HCT116 (cell line): ENCODE results near the gene THYN1. TPM values are rescaled to one million over a fixed set of nuclear protein-coding genes. Genes with fewer than 3 reads are reported as not detected.

ENCODE experiments used
- ATAC-seq: fragments of 200-7000 bp; cut with Tn5 transposase; 2 replicates; pipeline ENCODE4 v1.9.1; 2020; ENCODE audit warnings: mild to moderate bottlenecking, moderate library complexity
- BruUV-seq: library from RNA; stranded (reverse); fragments of 400-500 nt; replicated peaks from 2 replicates; lab custom pipeline; 2021; lab: Mats Ljungman, UMichigan
- CTCF ChIA-PET: fragments of 300-600 bp; sonication (Branson Sonifier 250); formaldehyde crosslinking; loops from one replicate; lab custom pipeline; 2021; ENCODE audit warnings: antibody characterized with exemption; lab: Charles Lee
- POLR2A ChIA-PET: fragments of 300-600, 350-600 bp; sonication (Branson Sonifier 250); formaldehyde crosslinking; loops from one replicate; lab custom pipeline; 2021; ENCODE audit warnings: antibody characterized with exemption; lab: Charles Lee
- RAD21 ChIA-PET, 2 experiments: fragments of 300-600 bp; sonication (Branson Sonifier 250); formaldehyde crosslinking; loops; one replicate each; lab custom pipeline; 2023; ENCODE audit warnings: low total read pairs in 2 of 2; ENCODE audit not compliant: uncharacterized antibody in 2 of 2, unreplicated experiment in 2 of 2, low non-redundant PET in 1 of 2; lab: Charles Lee
- DNase-seq: peaks from one replicate; pipeline ENCODE4 v3.0.0-alpha.2; 2010; ENCODE audit warnings: low read depth, low spot score
- H2AFZ ChIP-seq: fragments of 200-600 bp; shearing (Covaris generic), sonication (generic); 2 replicates; pipeline ENCODE4 v1.6.1; 2017; ENCODE audit warnings: low read depth, mixed run types, mixed read lengths, antibody characterized with exemption, low read length; ENCODE audit not compliant: poor library complexity, severe bottlenecking
- H3K27ac ChIP-seq: 2 replicates; pipeline ENCODE4 v1.5.1; 2012; ENCODE audit warnings: low read depth, low read length
- H3K27me3 ChIP-seq: fragments of 200-600 bp; sonication (generic); 2 replicates; pipeline ENCODE4 v1.6.1; 2016; ENCODE audit warnings: mixed run types, low read length, mixed read lengths; ENCODE audit not compliant: insufficient read depth
- H3K36me3 ChIP-seq, 2 experiments: fragments of 200-500 bp in 1 of 2; fragments of 200-600 bp in 1 of 2; sonication (Bioruptor generic) in 1 of 2; sonication (generic) in 1 of 2; 2 replicates each; pipeline versions ENCODE4 v1.5.1 to v1.6.1; 2014 to 2016; ENCODE audit warnings: low read length in 2 of 2, inconsistent platforms in 1 of 2, mixed read lengths in 1 of 2, mixed run types in 1 of 2; ENCODE audit not compliant: insufficient read depth in 2 of 2, control insufficient read depth in 1 of 2
- H3K4me1 ChIP-seq, 2 experiments: fragments of 200-600 bp in 1 of 2; sonication (generic) in 1 of 2; 2 replicates each; pipeline versions ENCODE4 v1.5.1 to v1.6.1; 2012 to 2017; ENCODE audit warnings: low read length in 2 of 2, inconsistent platforms in 1 of 2, mild to moderate bottlenecking in 1 of 2, mixed read lengths in 1 of 2, mixed run types in 1 of 2, moderate library complexity in 1 of 2; ENCODE audit not compliant: insufficient read depth in 2 of 2, control insufficient read depth in 1 of 2
- H3K4me2 ChIP-seq: fragments of 200-600 bp; sonication (generic); 2 replicates; pipeline ENCODE4 v1.6.1; 2017; ENCODE audit warnings: mixed run types, low read length, mixed read lengths
- H3K4me3 ChIP-seq, 2 experiments: fragments of 200-600 bp in 1 of 2; sonication (generic) in 1 of 2; replicated peaks in 1 of 2; 2 replicates each; pipeline ENCODE4 v1.5.1; 2011 to 2016; ENCODE audit warnings: low read length in 2 of 2, control low read depth in 1 of 2, low read depth in 1 of 2, mild to moderate bottlenecking in 1 of 2, mixed read lengths in 1 of 2, mixed run types in 1 of 2
- H3K79me2 ChIP-seq: fragments of 200-600 bp; sonication (generic); 2 replicates; pipeline ENCODE4 v1.6.1; 2017; ENCODE audit warnings: mild to moderate bottlenecking, mixed run types, low read length, moderate library complexity, mixed read lengths; ENCODE audit not compliant: insufficient read depth
- H3K9ac ChIP-seq: fragments of 200-600 bp; sonication (generic); 2 replicates; pipeline ENCODE4 v1.6.1; 2016; ENCODE audit warnings: low read length, mixed read lengths
- H3K9me2 ChIP-seq: fragments of 200-600 bp; sonication (generic), shearing (Covaris generic); 2 replicates; pipeline ENCODE4 v1.6.1; 2017; ENCODE audit warnings: mixed run types, mild to moderate bottlenecking, moderate library complexity; ENCODE audit not compliant: insufficient read depth
- H3K9me3 ChIP-seq, 2 experiments: fragments of 200-500 bp in 1 of 2; fragments of 200-600 bp in 1 of 2; sonication (Bioruptor generic) in 1 of 2; sonication (generic) in 1 of 2; 2 replicates each; pipeline ENCODE4 v1.6.1; 2014 to 2017; ENCODE audit warnings: low read length in 2 of 2, mixed read lengths in 2 of 2, inconsistent platforms in 1 of 2, low read depth in 1 of 2, mild to moderate bottlenecking in 1 of 2, mixed run types in 1 of 2, moderate library complexity in 1 of 2; ENCODE audit not compliant: control insufficient read depth in 1 of 2, insufficient read depth in 1 of 2
- H4K20me1 ChIP-seq: fragments of 200-600 bp; sonication (generic), shearing (Covaris generic); 2 replicates; pipeline ENCODE4 v1.6.1; 2017; ENCODE audit warnings: mixed run types, mild to moderate bottlenecking, moderate library complexity; ENCODE audit not compliant: insufficient read depth
- ATF3 ChIP-seq: IDR thresholded peaks from 2 replicates; pipeline ENCODE4 v1.6.1; 2012
- CBX3 ChIP-seq: IDR thresholded peaks from 2 replicates; pipeline ENCODE4 v1.6.1; 2012; ENCODE audit warnings: low read depth
- CEBPB ChIP-seq: IDR thresholded peaks from 2 replicates; pipeline ENCODE4 v1.6.1; 2012; ENCODE audit warnings: low read depth
- ELF1 ChIP-seq: IDR thresholded peaks from 2 replicates; pipeline ENCODE4 v1.6.1; 2012; ENCODE audit warnings: low read depth, borderline replicate concordance
- EZH2 ChIP-seq: fragments of 200-600 bp; sonication (generic); IDR thresholded peaks from 2 replicates; pipeline ENCODE4 v1.6.1; 2017; ENCODE audit warnings: antibody characterized with exemption, mixed run types
- EZH2phosphoT487 ChIP-seq: fragments of 200-600 bp; IDR thresholded peaks from 2 replicates; pipeline ENCODE4 v1.6.1; 2018; ENCODE audit warnings: antibody characterized with exemption, borderline replicate concordance
- FOSL1 ChIP-seq: IDR thresholded peaks from 2 replicates; pipeline ENCODE4 v1.6.1; 2012; ENCODE audit warnings: low read depth
- MAX ChIP-seq: IDR thresholded peaks from 2 replicates; pipeline ENCODE4 v1.6.1; 2012
- RAD21 ChIP-seq: IDR thresholded peaks from 2 replicates; pipeline ENCODE4 v1.6.1; 2012; ENCODE audit warnings: low read depth, mild to moderate bottlenecking
- REST ChIP-seq: IDR thresholded peaks from 2 replicates; pipeline ENCODE4 v1.6.1; 2012; ENCODE audit warnings: low read depth
- SIN3A ChIP-seq: IDR thresholded peaks from 2 replicates; pipeline ENCODE4 v1.6.1; 2012; ENCODE audit warnings: low read depth
- TCF7L2 ChIP-seq: IDR thresholded peaks from 2 replicates; pipeline ENCODE4 v1.7.0; 2011; ENCODE audit warnings: borderline replicate concordance, inconsistent platforms; ENCODE audit not compliant: insufficient read depth, insufficient read length; ENCODE audit errors: extremely low read depth
- intact Hi-C: fragments of 100-400 bp; cut with micrococcal nuclease; formaldehyde crosslinking; loops from 2 replicates; pipeline ENCODE4 v1.10.0; 2022
- total RNA-seq: library from RNA; stranded (reverse); gene quantifications from one replicate; pipeline ENCODE4 v1.2.1, GENCODE V29; 2021; ENCODE audit not compliant: unreplicated experiment

The THYN1 gene
- total RNA-seq, 1 experiment from 2014 or later, result 32.2 TPM

- TF ChIP-seq REST (no peak), MAX (no peak), CBX3 (no peak), EZH2phosphoT487 (no peak), ELF1 (no peak), SIN3A (no peak), CEBPB (no peak)
These were observed 24.5 kb downstream of the THYN1 start (continued) for GRCh38 chr11:134228625-134229024.

- no peak overlapping the region for H2AFZ ChIP-seq
- H3K27ac ChIP-seq, result no peak overlapping the region
- H4K20me1 ChIP-seq, result peaks cover under 1% of the 10 kb centered on the region; the same call in 1 of the 2 replicates
- no peak for ATAC-seq
- no peak for DNase-seq
- no peak overlapping the region for H3K4me2 ChIP-seq
- peaks cover 0 to 4% of the 10 kb centered on the region in 2 experiments; a peak in 2 of 4 replicates for H3K36me3 ChIP-seq
- TF ChIP-seq TCF7L2 (no peak), MAX (no peak), CBX3 (no peak), EZH2 (no peak), FOSL1 (no peak), ATF3 (no peak), RAD21 (no peak)
- ChIA-PET POLR2A (no interaction called here), RAD21 (no interaction called here), CTCF (no interaction called here)
- H3K9ac ChIP-seq, result no peak overlapping the region
- H3K9me2 ChIP-seq, result no peaks in the 10 kb centered on the region
- no TSS peak for BruUV-seq
- no peaks in the 10 kb centered on the region for H3K9me3 ChIP-seq
- H3K4me3 ChIP-seq, result no peak overlapping the region
- no peaks in the 10 kb centered on the region for H3K27me3 ChIP-seq
- peaks cover 76% of the 10 kb centered on the region for H3K79me2 ChIP-seq
- H3K4me1 ChIP-seq, result peaks cover 10 to 20% of the 10 kb centered on the region in 2 experiments
- intact Hi-C loops, result loop anchor here (10.0 kb wide), 1 partner anchor 192 kb away; no protein-coding TSS in a partner anchor
These were observed 26.3 kb downstream of the THYN1 start for GRCh38 chr11:134226806-134227325.
